ENCODE data around the gene AKR1C8.

AKR1C8 gene

DNA sequence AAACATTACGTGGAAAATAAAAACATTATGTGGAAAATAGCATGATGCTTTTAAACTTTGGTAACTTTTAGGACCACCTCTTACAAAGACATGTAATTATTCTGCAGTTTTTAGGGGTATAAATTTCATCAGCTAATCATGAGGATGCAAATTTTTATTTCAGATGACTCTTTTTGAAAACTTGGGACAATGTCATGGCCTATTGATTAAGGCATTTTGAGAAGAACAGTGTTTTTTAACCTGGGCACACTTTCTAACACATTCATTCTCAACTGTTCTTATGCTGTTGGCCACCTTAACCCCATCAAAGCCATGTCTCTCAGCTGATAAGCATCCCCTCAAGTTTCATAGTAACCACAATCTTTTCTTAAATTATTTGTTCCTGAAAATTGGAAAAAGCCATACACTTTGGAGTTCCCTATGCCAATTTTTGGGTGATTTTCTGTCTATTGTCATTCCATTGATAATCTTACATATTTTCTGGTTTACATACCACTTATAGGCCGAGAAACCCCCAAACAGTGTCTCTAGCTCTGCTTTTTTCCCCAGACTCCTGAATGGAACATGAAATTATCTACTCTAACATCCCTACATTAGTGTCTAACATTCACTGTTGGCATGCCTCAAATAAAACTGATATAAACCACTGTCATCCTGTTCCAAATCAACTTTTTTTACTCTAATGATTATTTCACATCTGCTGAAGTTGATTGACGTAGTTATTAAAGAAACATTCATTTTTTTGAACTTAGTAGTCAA, 76.1 kb downstream of the AKR1C8 start:
- H3K36me3 Mint-ChIP-seq, result no peaks in the 10 kb centered on the region
- CTCF ChIA-PET, result no interaction called here
- no peak overlapping the region for H3K4me3 Mint-ChIP-seq
- no peaks in the 10 kb centered on the region for H3K27me3 Mint-ChIP-seq
- H3K4me1 Mint-ChIP-seq, result no peaks in the 10 kb centered on the region
- H3K27ac Mint-ChIP-seq, result no peak overlapping the region
- no peak for DNase-seq
- H3K9me3 Mint-ChIP-seq, result no peaks in the 10 kb centered on the region

DNA sequence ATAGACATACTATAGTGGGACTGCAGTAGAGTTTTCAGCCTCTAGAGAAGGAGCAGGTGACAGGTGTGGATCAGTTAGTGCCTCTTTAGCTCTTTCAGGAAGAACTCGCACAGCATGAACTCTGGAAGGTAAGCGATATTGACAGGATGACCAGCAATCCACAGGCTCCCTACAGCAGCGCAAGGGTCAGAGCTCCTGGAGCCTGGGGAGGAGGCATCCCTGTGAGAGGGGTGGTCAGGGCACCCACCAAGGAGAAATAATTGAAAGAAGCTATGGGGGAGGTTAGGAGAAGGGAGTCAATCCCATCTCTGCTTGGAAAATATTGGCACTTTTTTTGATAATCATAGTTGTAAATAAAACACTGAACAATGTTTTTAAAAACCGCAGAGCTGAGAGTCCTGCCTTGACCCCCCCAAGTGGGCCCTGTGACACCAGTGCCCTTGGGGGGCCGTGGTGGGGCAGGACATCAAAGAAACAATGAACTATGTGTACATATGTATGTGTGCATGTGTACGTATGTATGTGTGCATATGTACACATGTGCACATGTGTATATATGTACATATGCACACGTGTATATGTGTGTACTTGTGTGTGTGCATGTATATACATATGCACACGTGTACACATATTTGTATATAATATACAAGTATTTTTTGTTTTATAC, 77.0 kb downstream of the AKR1C8 start:
- Mint-ChIP-seq H3K4me3 (no peak overlapping the region), H3K4me1 (no peaks in the 10 kb centered on the region), H3K27me3 (no peaks in the 10 kb centered on the region), H3K36me3 (peaks cover 2% of the 10 kb centered on the region), H3K27ac (no peak overlapping the region), H3K9me3 (no peaks in the 10 kb centered on the region)
- DNase-seq, result no peak
- CTCF ChIA-PET, result no interaction called here

DNA sequence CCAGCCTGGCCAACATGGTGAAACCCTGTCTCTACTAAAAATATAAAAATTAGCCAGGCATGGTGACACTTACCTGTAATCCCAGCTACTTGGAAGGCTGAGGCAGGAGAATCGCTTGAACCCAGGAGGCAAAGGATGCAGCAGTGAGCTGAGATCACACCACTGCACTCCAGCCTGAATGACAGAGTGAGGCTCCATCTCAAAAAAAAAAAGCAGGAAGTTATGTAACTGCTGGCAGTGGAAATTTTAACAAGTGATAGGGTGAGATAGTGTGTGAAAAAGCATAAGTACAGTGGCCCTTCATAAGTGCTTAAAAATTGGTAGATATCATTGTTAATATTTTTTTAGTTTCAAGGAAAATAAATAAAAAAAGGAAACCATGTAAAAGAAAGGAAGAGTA, 78.4 kb downstream of the AKR1C8 start:
- H3K4me3 Mint-ChIP-seq, result no peak overlapping the region
- H3K4me1 Mint-ChIP-seq, result no peaks in the 10 kb centered on the region
- H3K27me3 Mint-ChIP-seq, result no peaks in the 10 kb centered on the region
- no peak for DNase-seq
- CTCF ChIA-PET, result interaction anchor here (0.6 to 0.9 kb wide), 2 partner anchors 16 to 310 kb away, joined by 3 read pairs; no protein-coding TSS in a partner anchor
- H3K36me3 Mint-ChIP-seq, result peaks cover 3% of the 10 kb centered on the region
- no peak overlapping the region for H3K27ac Mint-ChIP-seq
- no peaks in the 10 kb centered on the region for H3K9me3 Mint-ChIP-seq

DNA sequence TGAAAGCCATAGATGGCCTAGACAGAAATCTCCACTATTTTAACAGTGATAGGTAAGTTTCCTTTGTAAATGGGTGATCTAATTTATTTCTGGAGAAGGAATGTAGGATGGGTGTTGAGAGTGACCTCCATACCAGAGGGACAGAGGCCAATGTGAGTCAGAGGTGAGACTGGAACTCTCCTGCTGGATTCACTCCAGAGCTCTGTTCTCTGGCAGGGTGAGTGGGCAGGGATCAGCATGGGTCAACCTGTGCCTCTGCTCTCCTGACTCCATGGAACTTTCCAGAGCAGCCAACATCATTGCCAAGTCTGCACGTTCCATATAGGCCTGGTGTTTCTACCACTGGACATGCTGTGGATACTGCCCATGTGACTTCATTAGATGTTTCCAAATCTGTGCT, 79.3 kb downstream of the AKR1C8 start:
- Mint-ChIP-seq H3K9me3 (no peaks in the 10 kb centered on the region), H3K4me1 (no peaks in the 10 kb centered on the region), H3K36me3 (peaks cover 3% of the 10 kb centered on the region), H3K27me3 (no peaks in the 10 kb centered on the region), H3K4me3 (no peak overlapping the region), H3K27ac (no peak overlapping the region)
- CTCF ChIA-PET, result no interaction called here
- no peak for DNase-seq

All from activated naive CD4-positive, alpha-beta T cell treated with anti-CD3 and anti-CD28 coated beads, Interleukin-2, amount 10 ng/mL, durations not matched to agents 7 days and 5 days (primary cell).